Duodenal mucosa (tissue), 2 donors: ENCODE data around the gene PROKR1.
"Not testable (repeated sequence)": the region's sequence is repeated elsewhere in the genome, so short reads cannot be mapped to it uniquely, and the experiment has no call there.

Experiments used
- H3K27ac ChIP-seq: one replicate; pipeline ENCODE4 v1.7.0; 2013; ENCODE audit warnings: low read depth, low read length
- H3K27me3 ChIP-seq, 2 donors: one replicate each; pipeline ENCODE4 v1.7.0; 2013; ENCODE audit warnings: low read length in 2 of 2, control low read depth in 1 of 2; ENCODE audit not compliant: insufficient read depth in 2 of 2, control insufficient read depth in 1 of 2
- H3K36me3 ChIP-seq, 2 donors: one replicate each; pipeline ENCODE4 v1.7.0; 2013; ENCODE audit warnings: low read length in 2 of 2, control low read depth in 1 of 2; ENCODE audit not compliant: insufficient read depth in 2 of 2, control insufficient read depth in 1 of 2
- H3K4me1 ChIP-seq, 2 donors: one replicate each; pipeline ENCODE4 v1.7.0; 2013; ENCODE audit warnings: low read length in 2 of 2, control low read depth in 1 of 2; ENCODE audit not compliant: insufficient read depth in 2 of 2, control insufficient read depth in 1 of 2
- H3K4me3 ChIP-seq, 2 donors: one replicate each; pipeline ENCODE4 v1.7.0; 2013; ENCODE audit warnings: low read length in 2 of 2, low read depth in 1 of 2
- H3K9ac ChIP-seq, 2 donors: one replicate each; pipeline ENCODE4 v1.7.0; 2013; ENCODE audit warnings: low read length in 2 of 2, low read depth in 1 of 2
- H3K9me3 ChIP-seq, 2 donors: one replicate each; pipeline ENCODE4 v1.7.0; 2013; ENCODE audit warnings: low read length in 2 of 2, control low read depth in 1 of 2; ENCODE audit not compliant: control insufficient read depth in 1 of 2

PROKR1 gene

DNA sequence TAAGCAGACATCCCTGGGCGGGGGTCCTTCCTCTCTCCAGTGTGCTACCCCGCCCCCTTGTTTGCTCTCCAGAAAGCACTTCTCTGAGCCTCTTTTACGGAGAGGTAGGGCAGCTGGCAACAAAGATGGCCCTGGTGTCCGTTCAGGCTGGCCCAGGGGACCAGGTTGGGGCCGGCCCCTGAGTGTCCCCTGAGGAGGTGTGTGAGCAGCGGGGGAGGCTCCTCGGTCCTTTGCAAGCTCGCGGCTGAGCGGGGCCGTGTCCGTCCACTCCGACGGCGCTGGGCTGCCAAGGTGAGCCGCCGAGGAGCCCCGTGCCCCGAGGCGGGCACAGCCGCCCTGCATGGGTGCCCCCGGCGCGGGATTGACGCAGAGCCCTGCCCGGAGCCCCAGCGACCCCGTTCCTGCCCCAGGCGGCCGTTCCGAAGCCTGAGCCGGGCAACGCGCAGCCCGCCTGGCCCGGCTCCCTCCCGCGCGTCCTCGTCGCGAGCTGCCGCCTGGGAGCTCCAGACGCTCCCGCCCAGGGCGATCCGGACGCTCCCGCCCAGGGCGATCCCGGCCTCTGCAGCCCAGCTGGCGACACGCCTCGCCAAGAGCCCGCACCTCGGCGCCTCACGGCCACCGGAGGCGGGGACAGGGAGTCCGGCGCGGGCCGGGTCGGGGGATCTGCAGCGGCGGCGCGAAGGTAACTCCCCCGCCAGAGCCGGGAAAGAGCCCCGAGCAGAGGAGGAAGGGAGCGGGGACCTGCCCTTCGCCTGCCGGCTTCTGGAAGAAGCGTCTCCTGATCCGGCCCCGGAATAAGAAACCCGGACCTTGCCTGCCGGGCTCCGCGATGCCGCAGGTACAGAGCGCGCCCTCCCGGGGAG is at the start of gene PROKR1:
Gene PROKR1 (plus strand): TSS at position 569 of the 863 bp plus-strand sequence. CDS start 2,243 bp downstream, outside the sequence.
- peaks cover 0 to 5% of the 10 kb centered on the region in 2 donors for H3K4me1 ChIP-seq
- peak within 1 kb of the TSS; percentile 48 to 49 for H3K4me3 ChIP-seq
- H3K9ac ChIP-seq, result no peak within 1 kb of the TSS
- H3K9me3 ChIP-seq, result no peaks in the 10 kb centered on the region
- H3K27ac ChIP-seq, result no peak within 1 kb of the TSS
- H3K36me3 ChIP-seq, result no peaks in the 10 kb centered on the region
- peaks cover 34 to 43% of the 10 kb centered on the region in 2 donors for H3K27me3 ChIP-seq

- Histone ChIP-seq H3K4me1 (peaks cover 4 to 7% of the 10 kb centered on the region in 2 donors), H3K27ac (no peak overlapping the region), H3K4me3 (no peak overlapping the region), H3K27me3 (no peaks in the 10 kb centered on the region), H3K9ac (no peak overlapping the region), H3K36me3 (no peaks in the 10 kb centered on the region), H3K9me3 (no peaks in the 10 kb centered on the region)
Measured at GRCh38 chr2:68594041-68594440, 49.3 kb upstream of the PROKR1 start.

GRCh38 chr2:68594674-68595492 is 48.5 kb upstream of the PROKR1 start:
- Histone ChIP-seq H3K27ac (no peak overlapping the region), H3K4me3 (peak overlapping the region; percentile 4 to 25), H3K4me1 (peaks cover 4 to 7% of the 10 kb centered on the region in 2 donors), H3K36me3 (no peaks in the 10 kb centered on the region), H3K9me3 (no peaks in the 10 kb centered on the region), H3K27me3 (no peaks in the 10 kb centered on the region), H3K9ac (no peak overlapping the region)

DNA sequence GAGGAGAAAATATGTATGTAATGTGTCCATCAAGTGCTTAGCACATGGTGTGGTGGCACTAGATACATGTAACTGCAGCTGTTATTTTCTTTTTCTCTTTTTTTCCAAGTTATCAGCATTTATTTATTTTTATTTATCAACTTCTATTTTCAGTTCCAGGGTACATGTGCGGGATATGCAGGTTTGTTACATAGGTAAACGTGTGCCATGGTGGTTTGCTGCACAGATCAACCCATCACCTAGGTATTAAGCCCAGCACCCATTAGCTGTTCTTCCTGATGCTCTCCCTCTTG is 47.9 kb upstream of the PROKR1 start:
- H3K9me3 ChIP-seq, H3K4me1 ChIP-seq, H3K4me3 ChIP-seq, H3K27ac ChIP-seq, H3K36me3 ChIP-seq, H3K9ac ChIP-seq, H3K27me3 ChIP-seq: not testable (repeated sequence)

DNA sequence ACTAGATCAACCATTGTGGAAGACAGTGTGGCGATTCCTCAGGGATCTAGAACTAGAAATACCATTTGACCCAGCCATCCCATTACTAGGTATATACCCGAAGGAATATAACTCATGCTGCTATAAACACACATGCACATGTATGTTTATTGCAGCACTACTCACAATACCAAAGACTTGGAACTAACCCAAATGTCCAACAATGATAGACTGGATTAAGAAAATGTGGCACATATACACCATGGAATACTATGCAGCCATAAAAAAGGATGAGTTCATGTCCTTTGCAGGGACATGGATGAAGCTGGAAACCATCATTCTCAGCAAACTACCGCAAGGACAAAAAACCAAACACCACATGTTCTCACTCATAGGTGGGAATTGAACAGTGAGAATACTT is 42.9 kb upstream of the PROKR1 start:
- H3K9ac ChIP-seq, H3K4me1 ChIP-seq, H3K4me3 ChIP-seq, H3K27ac ChIP-seq, H3K36me3 ChIP-seq, H3K27me3 ChIP-seq, H3K9me3 ChIP-seq: not testable (repeated sequence)

DNA sequence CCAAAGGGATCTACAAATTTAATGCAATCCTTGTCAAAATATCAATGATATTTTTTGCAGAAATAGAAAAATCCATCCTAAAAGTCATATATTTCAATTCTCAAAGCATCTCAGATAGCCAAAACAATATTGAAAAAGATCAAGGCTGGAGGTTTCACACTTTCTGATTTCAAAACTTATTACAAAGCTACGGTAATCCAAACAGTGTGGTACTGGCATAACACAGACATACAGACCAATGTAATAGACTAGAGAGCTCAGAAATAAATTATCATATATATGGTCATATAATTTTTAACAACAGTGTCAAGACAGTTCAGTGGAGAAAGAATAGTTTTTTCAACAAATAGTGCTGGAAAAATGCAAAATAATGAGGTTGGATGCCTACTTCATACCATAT is 40.3 kb upstream of the PROKR1 start:
- no peak overlapping the region for H3K9ac ChIP-seq
- no peak overlapping the region for H3K27ac ChIP-seq
- no peaks in the 10 kb centered on the region for H3K36me3 ChIP-seq
- no peaks in the 10 kb centered on the region for H3K4me1 ChIP-seq
- no peak overlapping the region for H3K4me3 ChIP-seq
- no peaks in the 10 kb centered on the region for H3K9me3 ChIP-seq
- H3K27me3 ChIP-seq, result no peaks in the 10 kb centered on the region

DNA sequence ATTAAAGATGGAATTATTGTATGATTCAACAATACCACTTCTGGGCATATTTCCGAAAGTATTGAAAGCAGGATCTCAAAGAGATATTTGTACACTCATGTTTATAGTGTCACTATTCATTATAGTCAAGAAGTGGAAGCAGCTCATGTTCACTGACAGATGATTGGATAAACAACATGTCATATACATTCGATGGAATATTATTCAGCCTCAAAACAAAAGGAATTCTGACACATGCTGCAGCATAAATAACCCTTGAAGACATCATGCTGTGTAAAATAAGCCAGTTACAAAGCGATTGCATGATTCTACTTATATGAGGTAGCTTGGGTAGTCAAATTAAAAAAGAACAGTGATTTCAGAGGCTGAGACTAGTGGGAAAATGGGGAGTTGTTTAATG is 39.3 kb upstream of the PROKR1 start:
- H3K9me3 ChIP-seq, result no peaks in the 10 kb centered on the region
- H3K4me3 ChIP-seq, result no peak overlapping the region
- no peak overlapping the region for H3K9ac ChIP-seq
- H3K27ac ChIP-seq, result no peak overlapping the region
- H3K27me3 ChIP-seq, result no peaks in the 10 kb centered on the region
- no peaks in the 10 kb centered on the region for H3K36me3 ChIP-seq
- no peaks in the 10 kb centered on the region for H3K4me1 ChIP-seq

DNA sequence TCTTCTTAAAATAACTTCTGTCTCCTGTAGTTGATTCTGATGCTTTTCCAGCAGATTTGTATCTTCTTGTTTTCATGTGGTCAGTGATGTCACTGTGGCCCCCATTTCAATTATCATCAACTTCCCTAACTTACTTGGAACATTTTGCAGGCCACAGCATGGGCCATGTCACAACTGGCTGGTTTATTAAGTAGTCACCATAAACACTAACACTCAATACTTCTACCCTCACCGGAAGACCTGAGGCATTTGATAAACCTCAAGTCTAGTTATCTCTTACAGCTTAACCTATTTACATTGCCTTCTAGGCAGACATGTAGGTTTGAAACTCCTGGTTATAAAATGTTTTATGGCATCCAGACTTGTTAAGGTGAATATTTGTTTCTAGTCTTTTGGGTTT is 37.4 kb upstream of the PROKR1 start:
- H3K27ac ChIP-seq, result no peak overlapping the region
- no peaks in the 10 kb centered on the region for H3K4me1 ChIP-seq
- no peaks in the 10 kb centered on the region for H3K36me3 ChIP-seq
- no peak overlapping the region for H3K4me3 ChIP-seq
- H3K9me3 ChIP-seq, result peaks cover 0 to 2% of the 10 kb centered on the region in 2 donors
- H3K27me3 ChIP-seq, result no peaks in the 10 kb centered on the region
- H3K9ac ChIP-seq, result no peak overlapping the region

GRCh38 chr2:68606759-68607158 is 36.6 kb upstream of the PROKR1 start:
- peaks cover 0 to 2% of the 10 kb centered on the region in 2 donors for H3K9me3 ChIP-seq
- no peak overlapping the region for H3K27ac ChIP-seq
- no peaks in the 10 kb centered on the region for H3K36me3 ChIP-seq
- H3K27me3 ChIP-seq, result no peaks in the 10 kb centered on the region
- H3K4me1 ChIP-seq, result no peaks in the 10 kb centered on the region
- H3K4me3 ChIP-seq, result no peak overlapping the region
- H3K9ac ChIP-seq, result no peak overlapping the region

- no peaks in the 10 kb centered on the region for H3K27me3 ChIP-seq
- H3K4me1 ChIP-seq, result no peaks in the 10 kb centered on the region
- H3K4me3 ChIP-seq, result no peak overlapping the region
- H3K27ac ChIP-seq, result no peak overlapping the region
- peaks cover 0 to 2% of the 10 kb centered on the region in 2 donors for H3K9me3 ChIP-seq
- H3K9ac ChIP-seq, result no peak overlapping the region
- H3K36me3 ChIP-seq, result no peaks in the 10 kb centered on the region
Measured at GRCh38 chr2:68607837-68608236, 35.5 kb upstream of the PROKR1 start.
